ENCODE results near the gene CRYBG2. TPM values are rescaled to one million over a fixed set of nuclear protein-coding genes. Genes with fewer than 3 reads are reported as not detected.
"Not testable (repeated sequence)": the region's sequence is repeated elsewhere in the genome, so short reads cannot be mapped to it uniquely, and the experiment has no call there.

The CRYBG2 gene
- 0.18 TPM for total RNA-seq

- DNase-seq (ENCODE audit: low spot score) (no peak), ATAC-seq (no peak)
Measured at GRCh38 chr1:26353976-26354820, at the start of gene CRYBG2. Gene CRYBG2 (minus strand): TSS chr1:26354130. CDS start chr1:26346657, 7,473 bp downstream.

- ATAC-seq = no peak
- DNase-seq (ENCODE audit: low spot score) = no peak
Measured at GRCh38 chr1:26403656-26404055, 49.7 kb upstream of the CRYBG2 start.

- no peak for DNase-seq (ENCODE audit: low spot score)
- ATAC-seq = no peak
Measured at GRCh38 chr1:26401891-26402290, 48.0 kb upstream of the CRYBG2 start.

GRCh38 chr1:26399034-26399433 lies 45.1 kb upstream of the CRYBG2 start:
- ATAC-seq (no peak), DNase-seq (ENCODE audit: low spot score) (no peak)

- ATAC-seq (no peak), DNase-seq (ENCODE audit: low spot score) (no peak)
Measured at GRCh38 chr1:26395754-26396153, 41.8 kb upstream of the CRYBG2 start.

- DNase-seq (ENCODE audit: low spot score) (no peak), ATAC-seq (no peak)
Measured at GRCh38 chr1:26391450-26391849, 37.5 kb upstream of the CRYBG2 start.

- DNase-seq (ENCODE audit: low spot score) = no peak
- no peak for ATAC-seq
Measured at GRCh38 chr1:26389604-26390247, 35.8 kb upstream of the CRYBG2 start.

GRCh38 chr1:26388791-26389445 lies 35.0 kb upstream of the CRYBG2 start:
- ATAC-seq (no peak), DNase-seq (ENCODE audit: low spot score) (no peak)

GRCh38 chr1:26387447-26387846 lies 33.5 kb upstream of the CRYBG2 start:
- ATAC-seq = no peak

GRCh38 chr1:26385063-26385462 lies 31.1 kb upstream of the CRYBG2 start:
- DNase-seq (ENCODE audit: low spot score); ATAC-seq: not testable (repeated sequence)

More at GRCh38 chr1:26387447-26387846, 33.5 kb upstream of the CRYBG2 start:
- DNase-seq (ENCODE audit: low spot score) = no peak

GRCh38 chr1:26384076-26384475 lies 30.1 kb upstream of the CRYBG2 start:
- ATAC-seq (no peak), DNase-seq (ENCODE audit: low spot score) (no peak)

- DNase-seq (ENCODE audit: low spot score) (no peak), ATAC-seq (no peak)
Measured at GRCh38 chr1:26378879-26379251, 24.9 kb upstream of the CRYBG2 start.

- DNase-seq (ENCODE audit: low spot score) (no peak), ATAC-seq (peak; percentile 38)
Measured at GRCh38 chr1:26378088-26378878, 24.4 kb upstream of the CRYBG2 start.

- ATAC-seq = no peak
- no peak for DNase-seq (ENCODE audit: low spot score)
Measured at GRCh38 chr1:26376050-26376449, 22.1 kb upstream of the CRYBG2 start.

GRCh38 chr1:26375081-26375480 lies 21.2 kb upstream of the CRYBG2 start:
- ATAC-seq = no peak

GRCh38 chr1:26374361-26374760 lies 20.4 kb upstream of the CRYBG2 start:
- ATAC-seq; DNase-seq (ENCODE audit: low spot score): not testable (repeated sequence)

More at GRCh38 chr1:26375081-26375480, 21.2 kb upstream of the CRYBG2 start:
- DNase-seq (ENCODE audit: low spot score) = no peak

GRCh38 chr1:26373789-26374188 lies 19.9 kb upstream of the CRYBG2 start:
- DNase-seq (ENCODE audit: low spot score) (no peak), ATAC-seq (no peak)

GRCh38 chr1:26373281-26373680 lies 19.4 kb upstream of the CRYBG2 start:
- DNase-seq (ENCODE audit: low spot score) = no peak
- no peak for ATAC-seq

- ATAC-seq; DNase-seq (ENCODE audit: low spot score): not testable (repeated sequence)
Measured at GRCh38 chr1:26372611-26373010, 18.7 kb upstream of the CRYBG2 start, which contains the start of gene ZNF683. Gene ZNF683 (minus strand): TSS chr1:26372750. CDS start chr1:26368571, 4,179 bp downstream.

GRCh38 chr1:26372039-26372438 lies 18.1 kb upstream of the CRYBG2 start:
- ATAC-seq (no peak), DNase-seq (ENCODE audit: low spot score) (no peak)
